Nephron (organoid): ENCODE data around the gene NSMCE4A.
A peak's percentile ranks its signal among the peaks of the same experiment; 100 is the strongest.
"Not testable (repeated sequence)": the region's sequence is repeated elsewhere in the genome, so short reads cannot be mapped to it uniquely, and the experiment has no call there.

Source experiments
- H3K27ac Mint-ChIP-seq, 3 experiments: 2 replicates each; pipeline ENCODE4 v1.8.0; 2020; ENCODE audit warnings: mixed read lengths in 3 of 3, mild to moderate bottlenecking in 2 of 3, moderate library complexity in 1 of 3
- H3K27me3 Mint-ChIP-seq: 2 replicates; pipeline ENCODE4 v1.8.0; 2021; ENCODE audit warnings: low read depth, mild to moderate bottlenecking, moderate library complexity, mixed read lengths
- H3K36me3 Mint-ChIP-seq: 2 replicates; pipeline ENCODE4 v1.8.0; 2020; ENCODE audit warnings: low read depth, mixed read lengths
- H3K4me1 Mint-ChIP-seq: 2 replicates; pipeline ENCODE4 v1.8.0; 2020; ENCODE audit warnings: mixed read lengths
- H3K4me3 Mint-ChIP-seq, 3 experiments: 2 replicates each; pipeline ENCODE4 v1.8.0; 2020; ENCODE audit warnings: mild to moderate bottlenecking in 3 of 3, mixed read lengths in 3 of 3, moderate library complexity in 2 of 3
- H3K9me3 Mint-ChIP-seq: 2 replicates; pipeline ENCODE4 v1.8.0; 2020; ENCODE audit warnings: mixed read lengths
- TF ChIP-seq, protein P1 (sequence below), 3 experiments: fragments of 200-600 bp; sonication (generic); IDR thresholded peaks; one replicate each; pipeline ENCODE4 v1.5.0; 2021; ENCODE audit warnings: antibody characterized with exemption in 3 of 3; ENCODE audit not compliant: unreplicated experiment in 3 of 3

The NSMCE4A gene

GRCh38 chr10:121926671-121927317 is 48.2 kb downstream of the NSMCE4A start:
- Mint-ChIP-seq H3K36me3 (peaks cover 11% of the 10 kb centered on the region), H3K4me1 (peaks cover 36% of the 10 kb centered on the region), H3K4me3 (peak overlapping the region; percentile 88 to 95 (median 93)), H3K27me3 (no peaks in the 10 kb centered on the region), H3K9me3 (no peaks in the 10 kb centered on the region), H3K27ac (peak overlapping the region; percentile 81 to 100 (median 95))
- TF ChIP-seq, protein P1, sequence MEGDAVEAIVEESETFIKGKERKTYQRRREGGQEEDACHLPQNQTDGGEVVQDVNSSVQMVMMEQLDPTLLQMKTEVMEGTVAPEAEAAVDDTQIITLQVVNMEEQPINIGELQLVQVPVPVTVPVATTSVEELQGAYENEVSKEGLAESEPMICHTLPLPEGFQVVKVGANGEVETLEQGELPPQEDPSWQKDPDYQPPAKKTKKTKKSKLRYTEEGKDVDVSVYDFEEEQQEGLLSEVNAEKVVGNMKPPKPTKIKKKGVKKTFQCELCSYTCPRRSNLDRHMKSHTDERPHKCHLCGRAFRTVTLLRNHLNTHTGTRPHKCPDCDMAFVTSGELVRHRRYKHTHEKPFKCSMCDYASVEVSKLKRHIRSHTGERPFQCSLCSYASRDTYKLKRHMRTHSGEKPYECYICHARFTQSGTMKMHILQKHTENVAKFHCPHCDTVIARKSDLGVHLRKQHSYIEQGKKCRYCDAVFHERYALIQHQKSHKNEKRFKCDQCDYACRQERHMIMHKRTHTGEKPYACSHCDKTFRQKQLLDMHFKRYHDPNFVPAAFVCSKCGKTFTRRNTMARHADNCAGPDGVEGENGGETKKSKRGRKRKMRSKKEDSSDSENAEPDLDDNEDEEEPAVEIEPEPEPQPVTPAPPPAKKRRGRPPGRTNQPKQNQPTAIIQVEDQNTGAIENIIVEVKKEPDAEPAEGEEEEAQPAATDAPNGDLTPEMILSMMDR (IDR thresholded peaks at IDR 0.05; ENCODE audit: unreplicated experiment in 3 of 3) = no peak

DNA sequence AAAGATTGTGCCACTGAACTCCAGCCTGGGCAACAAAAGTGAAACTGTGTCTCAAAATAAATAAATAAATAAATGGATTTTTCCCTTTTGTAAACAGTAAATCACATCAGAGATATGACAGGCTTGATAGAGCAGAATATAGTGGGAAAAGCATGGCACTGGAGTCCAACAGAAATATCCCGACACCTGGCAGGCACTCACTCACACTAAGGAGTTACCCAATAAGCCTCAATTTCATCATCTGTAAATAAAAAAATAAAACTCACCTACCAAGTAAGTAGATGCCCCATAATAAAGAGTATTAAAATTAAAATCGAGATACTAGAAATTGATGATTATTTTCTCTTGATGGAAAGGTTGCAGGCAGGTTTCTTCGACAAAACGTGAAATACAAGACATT is 48.9 kb downstream of the NSMCE4A start:
- Mint-ChIP-seq H3K4me3 (peak overlapping the region; percentile 72 to 95 (median 88)), H3K36me3 (peaks cover 13% of the 10 kb centered on the region), H3K27ac (peak overlapping the region; percentile 63 to 81 (median 63)), H3K27me3 (no peaks in the 10 kb centered on the region), H3K9me3 (no peaks in the 10 kb centered on the region), H3K4me1 (peaks cover 36% of the 10 kb centered on the region)
- TF ChIP-seq, protein P1 (IDR thresholded peaks at IDR 0.05; ENCODE audit: unreplicated experiment in 3 of 3) = no peak

GRCh38 chr10:121921238-121921931 is 53.6 kb downstream of the NSMCE4A start:
- TF ChIP-seq, protein P1 (IDR thresholded peaks at IDR 0.05; ENCODE audit: unreplicated experiment in 3 of 3) = no peak
- peaks cover 42% of the 10 kb centered on the region for H3K36me3 Mint-ChIP-seq
- no peak overlapping the region for H3K4me3 Mint-ChIP-seq
- no peaks in the 10 kb centered on the region for H3K27me3 Mint-ChIP-seq
- H3K27ac Mint-ChIP-seq = peak overlapping the region in 1 of 3 experiments; percentile 47
- H3K4me1 Mint-ChIP-seq = peaks cover 6% of the 10 kb centered on the region
- H3K9me3 Mint-ChIP-seq = no peaks in the 10 kb centered on the region

- Mint-ChIP-seq H3K4me3 (no peak overlapping the region), H3K36me3 (peaks cover 52% of the 10 kb centered on the region), H3K4me1 (no peaks in the 10 kb centered on the region), H3K27me3 (no peaks in the 10 kb centered on the region), H3K9me3 (no peaks in the 10 kb centered on the region), H3K27ac (no peak overlapping the region)
- TF ChIP-seq, protein P1 (IDR thresholded peaks at IDR 0.05; ENCODE audit: unreplicated experiment in 3 of 3) = no peak
Measured at GRCh38 chr10:121919666-121920065, 55.4 kb downstream of the NSMCE4A start.

DNA sequence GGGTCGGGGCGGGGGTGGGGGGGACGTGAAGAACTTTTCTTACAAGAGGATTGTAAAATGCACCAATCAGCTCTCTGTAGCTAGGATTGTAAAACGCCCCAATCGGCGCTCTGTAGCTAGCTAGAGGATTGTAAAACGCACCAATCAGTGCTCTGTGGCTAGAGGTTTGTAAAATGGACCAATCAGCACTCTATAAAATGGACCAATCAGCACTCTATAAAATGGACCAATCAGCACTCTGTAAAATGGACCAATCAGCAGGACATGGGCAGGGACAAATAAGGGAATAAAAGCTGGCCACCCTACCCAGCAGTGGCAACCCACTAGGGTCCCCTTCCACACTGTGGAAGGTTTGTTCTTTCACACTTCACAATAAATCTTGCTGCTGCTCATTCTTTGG is 56.2 kb downstream of the NSMCE4A start:
- peaks cover 60% of the 10 kb centered on the region for H3K36me3 Mint-ChIP-seq
- H3K4me3 Mint-ChIP-seq, H3K9me3 Mint-ChIP-seq, H3K27me3 Mint-ChIP-seq, H3K4me1 Mint-ChIP-seq, H3K27ac Mint-ChIP-seq: not testable (repeated sequence)

DNA sequence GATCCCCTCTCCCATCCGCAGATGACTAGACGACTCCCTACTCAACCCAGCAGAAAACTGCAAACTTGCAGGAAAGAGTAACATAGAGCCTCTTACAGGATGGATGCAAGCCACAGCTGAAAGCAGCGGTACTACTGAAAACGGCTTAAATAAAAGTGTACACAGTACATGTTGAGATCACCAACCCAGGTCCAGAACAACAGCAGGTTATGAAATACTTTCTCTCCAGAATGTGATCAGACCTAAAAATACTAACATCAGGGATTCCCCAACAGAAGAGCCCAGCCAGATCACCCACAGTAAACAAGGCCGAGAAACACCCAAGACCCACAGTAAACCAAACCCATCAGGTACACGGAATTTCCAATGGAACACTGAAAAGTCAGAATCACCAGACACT is 60.4 kb downstream of the NSMCE4A start:
- no peaks in the 10 kb centered on the region for H3K27me3 Mint-ChIP-seq
- H3K27ac Mint-ChIP-seq = no peak overlapping the region
- peaks cover 63% of the 10 kb centered on the region for H3K36me3 Mint-ChIP-seq
- TF ChIP-seq, protein P1 (IDR thresholded peaks at IDR 0.05; ENCODE audit: unreplicated experiment in 3 of 3) = no peak
- no peaks in the 10 kb centered on the region for H3K9me3 Mint-ChIP-seq
- H3K4me1 Mint-ChIP-seq = no peaks in the 10 kb centered on the region
- H3K4me3 Mint-ChIP-seq = no peak overlapping the region
